Lower lobe of right lung (tissue), 2 donors: Measurements from ENCODE around the gene TRIP12. TPM values are rescaled to one million over a fixed set of nuclear protein-coding genes. Genes with fewer than 3 reads are reported as not detected.

ENCODE experiments used
- ATAC-seq, 2 donors: fragments of 200-7000 bp; cut with Tn5 transposase; one replicate each; pipeline ENCODE4 v1.9.1; 2020 to 2022; ENCODE audit warnings: mild to moderate bottlenecking in 2 of 2, moderate library complexity in 2 of 2
- DNase-seq: peaks from one replicate; pipeline ENCODE4 v3.0.0-alpha.2; 2020
- H3K27ac ChIP-seq: fragments of 200-600 bp; one replicate; pipeline ENCODE4 v1.8.0; 2022
- H3K27me3 ChIP-seq: fragments of 200-600 bp; one replicate; pipeline ENCODE4 v1.8.0; 2022; ENCODE audit warnings: low read depth
- H3K36me3 ChIP-seq: fragments of 200-600 bp; one replicate; pipeline ENCODE4 v1.8.0; 2022; ENCODE audit warnings: mild to moderate bottlenecking
- H3K4me1 ChIP-seq: fragments of 200-600 bp; one replicate; pipeline ENCODE4 v1.8.0; 2022
- H3K4me3 ChIP-seq: fragments of 200-600 bp; one replicate; pipeline ENCODE4 v1.8.0; 2022; ENCODE audit warnings: mild to moderate bottlenecking
- H3K9me3 ChIP-seq: fragments of 200-600 bp; one replicate; pipeline ENCODE4 v1.8.0; 2022
- CTCF ChIP-seq: fragments of 200-600 bp; IDR thresholded peaks from one replicate; pipeline ENCODE4 v1.8.0; 2022; ENCODE audit warnings: antibody characterized with exemption, mild to moderate bottlenecking
- intact Hi-C: fragments of 100-400 bp; cut with DNase I; formaldehyde crosslinking; loops from one replicate; pipeline ENCODE4 v1.11.0; 2022
- total RNA-seq: library from RNA; stranded (reverse); fragmentation: NEBNext Ultra II Directional; extraction: Animal tissue kit (Norgen Biotek cat#: 25700); gene quantifications from one replicate; pipeline ENCODE4 v1.2.1, GENCODE V29; 2021
- donor health status: DM: no; HTN: yes; CAD: no; lungs with severe emphysema.

TRIP12 gene
- total RNA-seq, 1 donor from 2014 or later: 229 TPM

GRCh38 chr2:229784791-229785190 lies 137.0 kb downstream of the TRIP12 start:
- ATAC-seq: no peak
- intact Hi-C loops: no loop called here
- H3K4me1 ChIP-seq: peaks cover 6% of the 10 kb centered on the region
- no peak for DNase-seq
- no peaks in the 10 kb centered on the region for H3K9me3 ChIP-seq
- no peak overlapping the region for H3K27ac ChIP-seq
- peaks cover 83% of the 10 kb centered on the region for H3K36me3 ChIP-seq
- H3K27me3 ChIP-seq: no peaks in the 10 kb centered on the region
- TF ChIP-seq CTCF: no peak
- H3K4me3 ChIP-seq: no peak overlapping the region

GRCh38 chr2:229783108-229783721 lies 138.6 kb downstream of the TRIP12 start:
- DNase-seq (no peak), ATAC-seq (no peak)
- Histone ChIP-seq H3K27me3 (no peaks in the 10 kb centered on the region), H3K4me1 (peaks cover 6% of the 10 kb centered on the region), H3K9me3 (no peaks in the 10 kb centered on the region), H3K4me3 (no peak overlapping the region), H3K27ac (no peak overlapping the region), H3K36me3 (peaks cover 83% of the 10 kb centered on the region)
- no peak for TF ChIP-seq CTCF
- intact Hi-C loops: no loop called here

GRCh38 chr2:229780856-229781773 lies 140.7 kb downstream of the TRIP12 start:
- intact Hi-C loops: no loop called here
- Histone ChIP-seq H3K27me3 (no peaks in the 10 kb centered on the region), H3K27ac (no peak overlapping the region), H3K9me3 (no peaks in the 10 kb centered on the region), H3K4me1 (peaks cover 6% of the 10 kb centered on the region), H3K4me3 (no peak overlapping the region), H3K36me3 (peaks cover 83% of the 10 kb centered on the region)
- peak; percentile 80 for TF ChIP-seq CTCF
- DNase-seq (no peak), ATAC-seq (peak; percentile 81 to 86)

- H3K27me3 ChIP-seq: no peaks in the 10 kb centered on the region
- H3K36me3 ChIP-seq: peaks cover 82% of the 10 kb centered on the region
- ATAC-seq (no peak), DNase-seq (no peak)
- intact Hi-C loops: no loop called here
- no peaks in the 10 kb centered on the region for H3K9me3 ChIP-seq
- H3K4me3 ChIP-seq: no peak overlapping the region
- no peak for TF ChIP-seq CTCF
- peaks cover 6% of the 10 kb centered on the region for H3K4me1 ChIP-seq
- H3K27ac ChIP-seq: no peak overlapping the region
Measured at GRCh38 chr2:229779650-229780049, 142.2 kb downstream of the TRIP12 start.

- H3K27me3 ChIP-seq: no peaks in the 10 kb centered on the region
- intact Hi-C loops: no loop called here
- ATAC-seq (no peak), DNase-seq (no peak)
- H3K9me3 ChIP-seq: no peaks in the 10 kb centered on the region
- no peak overlapping the region for H3K27ac ChIP-seq
- H3K4me3 ChIP-seq: no peak overlapping the region
- peaks cover 85% of the 10 kb centered on the region for H3K36me3 ChIP-seq
- no peak for TF ChIP-seq CTCF
- H3K4me1 ChIP-seq: peaks cover 6% of the 10 kb centered on the region
Measured at GRCh38 chr2:229777716-229778115, 144.1 kb downstream of the TRIP12 start.
